HG03565 (cell line): ENCODE measurements around the gene ZBTB25.

Experiments used
- ATAC-seq: cut with Tn5 transposase; IDR thresholded peaks from one replicate; pipeline ENCODE4 v1.9.1; 2021; ENCODE audit warnings: mild to moderate bottlenecking, moderate library complexity; ENCODE audit not compliant: unreplicated experiment

Gene ZBTB25

GRCh38 chr14:64516969-64517368 lies 13.3 kb upstream of the ZBTB25 start:
- no peak for ATAC-seq

GRCh38 chr14:64515053-64515452 lies 11.4 kb upstream of the ZBTB25 start:
- ATAC-seq, result no peak

DNA sequence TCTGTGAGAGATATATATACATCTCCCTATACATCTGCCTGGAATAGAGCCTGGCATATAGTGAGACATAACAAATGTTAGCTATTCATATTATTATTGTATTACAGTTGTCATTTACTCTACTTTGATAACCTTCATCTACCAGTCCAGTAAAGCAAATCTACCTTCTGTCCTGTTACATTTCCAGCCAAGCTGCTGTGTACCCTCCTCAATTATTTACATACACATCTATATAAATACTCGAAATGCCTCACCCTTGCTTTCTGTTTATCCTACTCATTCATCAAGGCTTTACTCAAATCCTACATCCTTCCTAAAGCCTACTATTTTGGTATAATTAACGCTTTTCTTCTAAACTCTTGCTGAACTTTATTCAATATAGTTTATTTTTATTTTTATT lies 9.6 kb upstream of the ZBTB25 start:
- no peak for ATAC-seq

DNA sequence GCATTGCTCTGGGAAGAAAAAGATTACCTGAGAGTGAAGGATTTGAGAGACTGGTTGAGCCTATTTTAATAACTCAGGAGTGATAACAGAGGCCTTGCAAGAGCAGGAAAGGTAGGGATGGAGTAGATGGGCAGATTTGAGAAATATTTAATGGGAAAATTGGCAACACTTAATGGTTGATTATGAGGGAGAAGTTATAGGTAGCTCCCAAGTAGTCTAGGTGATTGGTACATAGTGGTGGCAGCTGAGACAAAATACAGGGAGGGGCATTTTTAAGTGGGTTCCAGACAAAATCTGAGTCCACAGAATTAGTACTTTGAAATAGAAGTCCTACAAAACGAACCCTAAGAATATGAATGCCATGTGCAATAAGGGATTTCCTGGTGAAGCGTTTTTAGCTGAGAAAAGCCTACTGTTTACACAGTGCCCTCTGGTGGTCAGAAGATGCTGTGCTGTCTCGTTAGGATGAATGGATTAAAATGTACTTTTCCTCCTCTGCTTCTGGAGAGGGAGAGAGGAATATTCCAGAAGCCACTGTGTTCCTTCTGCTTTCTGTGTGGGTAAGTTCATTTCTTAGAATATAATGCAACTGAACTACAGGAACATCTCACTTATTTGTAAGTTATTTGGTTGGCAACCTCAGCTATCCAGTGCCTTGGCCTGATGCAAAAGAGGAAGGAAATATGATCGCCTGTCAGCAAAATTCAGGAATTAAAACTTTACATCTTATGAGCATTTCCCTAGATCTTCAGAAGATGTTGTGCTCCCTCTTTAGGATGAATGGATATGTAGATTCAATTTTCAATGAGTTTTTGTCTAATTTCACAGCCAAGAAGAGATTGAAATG lies 7.4 kb upstream of the ZBTB25 start:
- peak; percentile 28 for ATAC-seq

DNA sequence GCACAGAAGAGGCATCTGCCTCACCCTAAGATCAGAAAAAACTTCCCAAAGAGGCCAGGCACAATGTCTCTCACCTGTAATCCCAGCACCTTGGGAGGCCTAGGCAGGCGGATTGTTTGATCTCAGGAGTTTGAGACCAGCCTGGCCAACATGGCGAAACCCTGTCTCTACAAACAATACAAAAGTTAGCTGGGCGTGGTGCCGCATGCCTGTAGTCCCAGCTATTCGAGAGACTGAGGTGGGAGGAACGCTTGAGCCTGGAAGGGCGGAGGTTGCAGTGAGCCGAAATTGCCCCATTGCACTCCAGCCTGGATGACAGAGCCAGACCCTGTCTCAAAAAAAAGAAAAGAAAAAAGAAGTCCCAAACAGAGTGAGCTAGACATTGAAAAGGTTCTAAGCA lies 5.4 kb upstream of the ZBTB25 start:
- ATAC-seq, result no peak

GRCh38 chr14:64508215-64508776 lies 4.7 kb upstream of the ZBTB25 start:
- ATAC-seq, result no peak

GRCh38 chr14:64507376-64508156 lies 3.9 kb upstream of the ZBTB25 start:
- no peak for ATAC-seq

DNA sequence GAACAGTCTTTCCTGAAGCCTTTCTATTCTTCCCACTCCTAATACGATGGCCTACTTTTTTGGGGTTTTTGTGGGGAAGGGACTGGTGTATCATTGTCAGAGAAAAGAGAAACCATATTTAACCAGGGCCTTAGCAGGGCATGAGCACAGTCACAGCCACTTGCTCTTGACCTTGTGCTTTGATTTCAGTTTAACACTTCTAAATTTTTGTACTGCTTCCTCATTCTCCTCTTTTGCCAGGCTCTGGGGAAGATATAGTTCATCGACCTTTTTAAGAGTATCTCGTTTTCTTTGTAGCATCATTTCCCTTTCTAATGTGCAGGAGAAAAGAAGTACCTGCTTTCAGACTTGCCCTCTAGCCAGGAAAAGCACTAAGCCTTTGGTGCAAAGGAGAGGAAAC lies 3.1 kb upstream of the ZBTB25 start:
- no peak for ATAC-seq

GRCh38 chr14:64504897-64505794 lies 1.5 kb upstream of the ZBTB25 start:
- peak; percentile 13 for ATAC-seq

DNA sequence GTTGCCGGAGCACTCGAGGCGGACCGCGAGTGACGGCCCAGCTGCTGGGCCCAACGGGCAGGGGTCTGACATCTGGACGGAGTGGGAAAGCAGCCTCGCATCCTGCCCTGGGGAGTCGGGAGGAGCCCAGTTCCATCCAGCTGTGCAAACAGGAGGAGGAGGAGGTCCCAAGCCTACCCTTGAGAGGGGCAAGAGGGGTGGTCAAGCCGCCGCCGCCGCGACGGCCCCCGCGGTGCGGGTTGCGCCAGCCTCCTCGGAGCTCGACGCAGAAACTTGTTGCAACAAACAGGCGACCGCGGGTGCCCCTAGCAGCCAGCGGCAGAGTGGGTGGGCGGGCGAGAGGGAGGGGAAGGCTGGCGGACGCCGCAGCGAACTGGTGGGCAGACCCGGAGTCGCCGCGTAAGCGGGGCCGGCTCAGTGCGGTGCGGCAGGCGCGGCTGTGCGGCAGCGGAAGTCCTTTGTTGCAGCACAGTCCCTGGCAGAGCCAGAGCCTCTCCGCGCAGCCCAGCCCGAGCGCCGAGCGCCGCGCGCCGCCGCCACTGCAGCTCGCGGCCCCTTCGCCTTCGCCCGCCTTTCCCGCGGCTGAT lies 765 bp upstream of the ZBTB25 start, which contains the start of gene ZBTB1:
Gene ZBTB1 (plus strand): TSS at position 461 of the 587 bp plus-strand sequence. CDS start 16,735 bp downstream, outside the sequence.
- no peak for ATAC-seq

- ATAC-seq, result no peak
Observed at GRCh38 chr14:64502887-64503433, 678 bp downstream of the ZBTB25 start.

GRCh38 chr14:64502456-64502855 lies 1.2 kb downstream of the ZBTB25 start:
- no peak for ATAC-seq

DNA sequence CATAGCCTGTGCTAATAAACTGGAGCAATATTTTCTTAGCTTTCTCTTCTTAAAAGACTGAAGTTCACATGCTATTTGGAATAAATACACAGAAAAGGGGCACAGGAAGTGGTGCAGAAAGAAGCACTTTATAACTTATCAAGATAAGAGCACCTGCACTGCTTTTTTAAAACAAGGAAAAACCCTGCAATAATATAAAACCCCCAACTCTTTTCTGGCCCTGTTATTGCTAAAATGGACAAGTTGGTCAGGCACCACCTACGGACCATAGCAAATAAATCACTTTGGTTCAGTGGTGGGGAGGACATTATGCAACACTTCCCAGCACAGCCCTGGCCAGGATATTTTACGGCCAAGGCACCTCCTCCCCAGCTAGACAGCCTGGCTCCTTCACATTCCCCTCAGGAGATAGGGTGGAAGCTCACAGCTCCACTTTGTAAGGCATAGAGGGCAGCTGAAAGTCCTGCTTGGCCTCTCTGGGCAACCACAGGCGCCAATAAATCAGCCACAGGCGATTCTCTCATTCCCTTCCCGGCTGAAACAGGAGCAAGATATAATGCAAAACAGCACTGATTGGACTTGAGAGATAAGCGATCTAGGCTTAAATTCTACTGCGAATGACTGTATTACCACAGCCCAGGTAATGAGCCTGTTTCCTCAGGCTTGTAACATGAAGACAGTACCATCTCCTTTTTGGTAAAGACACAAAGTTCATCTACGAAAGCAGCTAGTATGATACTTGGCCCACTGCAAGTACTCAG lies 2.0 kb downstream of the ZBTB25 start:
- ATAC-seq, result no peak

GRCh38 chr14:64500088-64500487 lies 3.5 kb downstream of the ZBTB25 start:
- ATAC-seq, result no peak

GRCh38 chr14:64496764-64497163 lies 6.9 kb downstream of the ZBTB25 start:
- ATAC-seq, result no peak

DNA sequence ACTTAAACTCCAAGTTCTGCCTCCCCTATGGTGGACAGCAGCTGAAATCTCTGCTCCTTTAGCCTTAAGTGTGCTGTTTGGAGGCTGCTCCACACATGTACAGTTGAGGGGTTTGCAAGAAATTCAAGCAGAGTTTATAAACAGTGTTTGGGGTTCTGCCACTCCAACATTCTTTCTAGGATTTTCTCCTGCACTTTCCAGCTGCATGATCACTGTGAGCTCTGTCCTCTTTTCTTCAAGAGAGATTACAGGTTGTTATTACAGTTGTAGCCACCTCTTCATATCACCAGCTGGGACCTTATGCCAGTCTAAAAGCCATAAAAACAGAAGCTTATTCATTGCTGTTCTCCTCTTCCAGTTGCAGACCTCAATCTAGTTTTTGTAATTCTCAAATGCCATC lies 8.4 kb downstream of the ZBTB25 start:
- no peak for ATAC-seq

- ATAC-seq, result no peak
Observed at GRCh38 chr14:64493455-64493854, 10.2 kb downstream of the ZBTB25 start.

DNA sequence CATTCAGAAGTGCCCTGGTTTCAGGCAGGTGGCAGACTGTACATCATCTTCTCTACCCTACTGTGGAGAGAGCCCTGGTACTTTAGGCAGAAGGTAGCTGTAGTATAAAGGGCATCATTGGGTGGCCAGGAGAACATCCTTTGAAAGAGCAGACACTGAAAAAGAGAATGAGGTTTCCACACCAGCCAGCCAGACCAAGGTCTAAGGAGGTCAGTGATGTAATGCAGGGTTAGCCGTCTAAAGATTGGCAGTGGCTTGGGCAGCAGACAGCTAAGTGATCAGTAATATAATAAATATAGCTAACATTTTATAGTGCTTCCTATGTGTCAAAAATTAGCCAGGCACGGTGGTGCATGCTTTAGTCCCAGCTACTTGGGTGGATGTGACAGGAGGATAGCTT lies 12.0 kb downstream of the ZBTB25 start:
- ATAC-seq, result no peak

GRCh38 chr14:64488590-64489099 lies 15.0 kb downstream of the ZBTB25 start:
- ATAC-seq, result no peak
